ENCODE data around the gene FAM120C. TPM values are rescaled to one million over a fixed set of nuclear protein-coding genes. Genes with fewer than 3 reads are reported as not detected.

Gene FAM120C
- total RNA-seq, 1 donor from 2014 or later, result 6.9 TPM

- H3K27ac ChIP-seq (ENCODE audit: low read depth, low read length), result peak within 1 kb of the TSS; percentile 92
- peak; percentile 89 for DNase-seq (ENCODE audit: low read depth)
- peak within 1 kb of the TSS; percentile 94 for H3K4me3 ChIP-seq (ENCODE audit: insufficient read depth, low read depth, low read length)
- H4K20me1 ChIP-seq (ENCODE audit: insufficient read depth, low read length), result no peaks in the 10 kb centered on the region
- H3K27me3 ChIP-seq (ENCODE audit: insufficient read depth, low read length), result no peaks in the 10 kb centered on the region
- peaks cover 13% of the 10 kb centered on the region for H3K79me2 ChIP-seq (ENCODE audit: insufficient read depth, low read length)
- H3K36me3 ChIP-seq (ENCODE audit: insufficient read depth, low read length), result no peaks in the 10 kb centered on the region
- H3K27ac Mint-ChIP-seq (ENCODE audit: unreplicated experiment), result peak within 1 kb of the TSS; percentile 96
- peak within 1 kb of the TSS; percentile 98 for H3K9ac ChIP-seq (ENCODE audit: low read length)
- FAIRE-seq, result peak; percentile 52
- no peaks in the 10 kb centered on the region for H3K27me3 Mint-ChIP-seq (ENCODE audit: low read depth, unreplicated experiment)
- TF ChIP-seq, protein P1, sequence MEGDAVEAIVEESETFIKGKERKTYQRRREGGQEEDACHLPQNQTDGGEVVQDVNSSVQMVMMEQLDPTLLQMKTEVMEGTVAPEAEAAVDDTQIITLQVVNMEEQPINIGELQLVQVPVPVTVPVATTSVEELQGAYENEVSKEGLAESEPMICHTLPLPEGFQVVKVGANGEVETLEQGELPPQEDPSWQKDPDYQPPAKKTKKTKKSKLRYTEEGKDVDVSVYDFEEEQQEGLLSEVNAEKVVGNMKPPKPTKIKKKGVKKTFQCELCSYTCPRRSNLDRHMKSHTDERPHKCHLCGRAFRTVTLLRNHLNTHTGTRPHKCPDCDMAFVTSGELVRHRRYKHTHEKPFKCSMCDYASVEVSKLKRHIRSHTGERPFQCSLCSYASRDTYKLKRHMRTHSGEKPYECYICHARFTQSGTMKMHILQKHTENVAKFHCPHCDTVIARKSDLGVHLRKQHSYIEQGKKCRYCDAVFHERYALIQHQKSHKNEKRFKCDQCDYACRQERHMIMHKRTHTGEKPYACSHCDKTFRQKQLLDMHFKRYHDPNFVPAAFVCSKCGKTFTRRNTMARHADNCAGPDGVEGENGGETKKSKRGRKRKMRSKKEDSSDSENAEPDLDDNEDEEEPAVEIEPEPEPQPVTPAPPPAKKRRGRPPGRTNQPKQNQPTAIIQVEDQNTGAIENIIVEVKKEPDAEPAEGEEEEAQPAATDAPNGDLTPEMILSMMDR (IDR thresholded peaks at IDR 0.05; ENCODE audit: insufficient read depth, low read depth, low read length), result no peak
- no peak for TF ChIP-seq EZH2 (IDR thresholded peaks at IDR 0.05; ENCODE audit: insufficient read depth, low read length)
- peaks cover 3% of the 10 kb centered on the region for H3K36me3 Mint-ChIP-seq (ENCODE audit: low read depth, unreplicated experiment)
- H3K9me3 Mint-ChIP-seq (ENCODE audit: unreplicated experiment), result no peaks in the 10 kb centered on the region
- H3K4me1 ChIP-seq (ENCODE audit: insufficient read depth, low read length), result peaks cover 4% of the 10 kb centered on the region
- peak within 1 kb of the TSS; percentile 77 for H2AFZ ChIP-seq (ENCODE audit: low read depth, low read length)
- no peaks in the 10 kb centered on the region for H3K4me1 Mint-ChIP-seq (ENCODE audit: low read depth, unreplicated experiment)
- H3K4me3 Mint-ChIP-seq (ENCODE audit: unreplicated experiment), result peak within 1 kb of the TSS; percentile 97
- H3K9me3 ChIP-seq (ENCODE audit: insufficient read depth, low read depth, low read length), result no peaks in the 10 kb centered on the region
- H3K4me2 ChIP-seq (ENCODE audit: low read length), result peak within 1 kb of the TSS; percentile 97
These were observed 138.8 kb downstream of the FAM120C start, which contains the start of gene PHF8 for GRCh38 chrX:54044126-54044876. Gene PHF8, minus strand, starts transcription at chrX:54044473. Its CDS starts 1,745 bp downstream, at chrX:54042728.

DNA sequence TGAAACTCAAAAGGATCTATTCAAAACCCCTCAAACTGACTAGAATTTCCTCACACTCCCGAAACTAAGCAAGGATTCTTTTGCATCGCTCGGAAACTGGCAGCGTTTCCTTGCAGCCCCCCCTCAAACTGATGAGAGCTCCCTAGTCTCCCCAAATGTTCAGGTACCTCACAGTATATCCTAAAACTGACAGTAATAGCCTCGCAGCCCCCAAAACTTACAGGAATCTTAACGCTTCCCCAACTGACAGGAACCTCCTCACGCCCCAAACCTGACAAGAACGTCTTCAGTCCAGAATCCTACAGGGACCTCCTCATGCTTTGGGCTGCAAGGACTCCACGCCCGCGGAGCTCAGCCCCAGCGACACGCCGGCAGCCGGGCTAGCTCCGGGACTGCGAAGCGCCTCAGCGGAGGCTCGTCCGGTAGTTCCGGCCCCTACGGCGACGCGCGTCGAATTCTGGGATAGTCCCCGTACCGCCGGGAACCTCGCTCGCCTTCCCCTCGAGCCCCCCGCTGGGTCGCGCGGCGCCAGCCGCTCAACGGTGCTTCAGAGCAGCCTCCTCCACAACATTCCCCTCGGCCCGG is 139.4 kb downstream of the FAM120C start:
- no peaks in the 10 kb centered on the region for H3K27me3 ChIP-seq (ENCODE audit: insufficient read depth, low read length)
- no peaks in the 10 kb centered on the region for H3K36me3 ChIP-seq (ENCODE audit: insufficient read depth, low read length)
- Mint-ChIP-seq H3K4me3 (ENCODE audit: unreplicated experiment) (peak overlapping the region; percentile 97), H3K27ac (ENCODE audit: unreplicated experiment) (peak overlapping the region; percentile 95), H3K36me3 (ENCODE audit: low read depth, unreplicated experiment) (peaks cover 3% of the 10 kb centered on the region), H3K27me3 (ENCODE audit: low read depth, unreplicated experiment) (no peaks in the 10 kb centered on the region), H3K9me3 (ENCODE audit: unreplicated experiment) (no peaks in the 10 kb centered on the region), H3K4me1 (ENCODE audit: low read depth, unreplicated experiment) (no peaks in the 10 kb centered on the region)
- peak overlapping the region; percentile 92 for H3K27ac ChIP-seq (ENCODE audit: low read depth, low read length)
- peak overlapping the region; percentile 94 for H3K4me3 ChIP-seq (ENCODE audit: insufficient read depth, low read depth, low read length)
- FAIRE-seq (no peak), DNase-seq (ENCODE audit: low read depth) (peak; percentile 3)
- peak overlapping the region; percentile 77 for H2AFZ ChIP-seq (ENCODE audit: low read depth, low read length)
- peak overlapping the region; percentile 98 for H3K9ac ChIP-seq (ENCODE audit: low read length)
- H3K4me2 ChIP-seq (ENCODE audit: low read length), result peak overlapping the region; percentile 97
- no peaks in the 10 kb centered on the region for H3K9me3 ChIP-seq (ENCODE audit: insufficient read depth, low read depth, low read length)
- H4K20me1 ChIP-seq (ENCODE audit: insufficient read depth, low read length), result no peaks in the 10 kb centered on the region
- peaks cover 4% of the 10 kb centered on the region for H3K4me1 ChIP-seq (ENCODE audit: insufficient read depth, low read length)
- peaks cover 13% of the 10 kb centered on the region for H3K79me2 ChIP-seq (ENCODE audit: insufficient read depth, low read length)
- TF ChIP-seq, protein P1 (IDR thresholded peaks at IDR 0.05; ENCODE audit: insufficient read depth, low read depth, low read length), result no peak
- TF ChIP-seq EZH2 (IDR thresholded peaks at IDR 0.05; ENCODE audit: insufficient read depth, low read length), result no peak

Measured in astrocyte (in vitro differentiated cells and primary cell).